ENCODE data around the gene TRABD. TPM values are rescaled to one million over a fixed set of nuclear protein-coding genes. Genes with fewer than 3 reads are reported as not detected.

Gene TRABD
- total and polyA plus RNA-seq, 2 donors (not counting 1 experiment from before 2014, with no cell fraction given) = 11.8 to 17.2 TPM

DNA sequence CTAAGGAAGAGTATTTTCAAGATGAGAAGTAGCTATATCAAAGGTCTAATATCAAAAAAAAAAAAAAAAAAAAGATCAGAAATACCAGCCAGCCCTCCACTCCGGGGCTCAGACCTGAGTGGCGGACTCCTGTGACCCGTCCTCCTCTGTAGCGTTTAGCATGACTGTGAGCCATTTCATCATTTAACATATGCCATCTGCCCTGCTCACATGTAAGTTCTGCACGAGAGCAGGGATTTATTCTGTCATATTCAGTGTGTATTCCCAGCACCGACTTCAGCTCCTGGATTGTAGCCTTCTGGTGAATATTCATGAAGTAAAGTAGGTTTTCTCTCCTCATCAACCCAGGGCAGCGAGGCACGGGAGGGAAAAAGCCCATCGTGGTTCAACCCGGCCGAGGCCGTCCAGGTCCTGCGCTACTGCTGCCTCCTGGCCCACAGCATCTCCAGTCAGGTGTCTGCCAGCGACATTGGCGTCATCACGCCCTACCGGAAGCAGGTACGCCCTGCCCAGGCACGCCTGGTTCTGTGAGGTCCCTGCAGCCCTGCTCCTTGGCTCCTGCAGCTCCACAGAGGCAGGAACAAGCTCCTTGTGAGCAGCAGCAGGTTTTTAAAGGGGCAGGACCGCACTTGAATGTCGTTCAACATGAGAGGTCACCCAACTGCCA lies 27.9 kb upstream of the TRABD start:
- H3K27ac ChIP-seq (ENCODE audit: insufficient read depth, low read length) = no peak overlapping the region
- H3K9me3 ChIP-seq (ENCODE audit: control insufficient read depth, insufficient read depth, low read depth, low read length) = no peaks in the 10 kb centered on the region
- no peak overlapping the region for H2AFZ ChIP-seq (ENCODE audit: low read length)
- H3K79me2 ChIP-seq (ENCODE audit: control insufficient read depth, insufficient read depth, low read length) = no peaks in the 10 kb centered on the region
- DNase-seq (ENCODE audit: low read depth in 2 of 2) = no peak
- H3K27me3 ChIP-seq (ENCODE audit: control insufficient read depth, insufficient read depth, low read length) = no peaks in the 10 kb centered on the region
- H3K36me3 ChIP-seq (ENCODE audit: control insufficient read depth, insufficient read depth, low read length) = no peaks in the 10 kb centered on the region
- H4K20me1 ChIP-seq (ENCODE audit: control insufficient read depth, extremely low read depth, insufficient read depth, low read length) = no peaks in the 10 kb centered on the region
- no peak overlapping the region for H3K4me3 ChIP-seq (replicated peaks in 1 of 4; ENCODE audit: control extremely low read depth in 1 of 4, insufficient read depth in 1 of 4, low read depth in 3 of 4, low read length in 4 of 4)
- no peak overlapping the region for H3K9ac ChIP-seq (ENCODE audit: insufficient read depth, low read length)
- no peak overlapping the region for H3K4me2 ChIP-seq (ENCODE audit: extremely low read depth, insufficient read depth, low read length)
- TF ChIP-seq EZH2 (IDR thresholded peaks at IDR 0.05; ENCODE audit: low read length, missing control alignments) = no peak
- TF ChIP-seq, protein P1, sequence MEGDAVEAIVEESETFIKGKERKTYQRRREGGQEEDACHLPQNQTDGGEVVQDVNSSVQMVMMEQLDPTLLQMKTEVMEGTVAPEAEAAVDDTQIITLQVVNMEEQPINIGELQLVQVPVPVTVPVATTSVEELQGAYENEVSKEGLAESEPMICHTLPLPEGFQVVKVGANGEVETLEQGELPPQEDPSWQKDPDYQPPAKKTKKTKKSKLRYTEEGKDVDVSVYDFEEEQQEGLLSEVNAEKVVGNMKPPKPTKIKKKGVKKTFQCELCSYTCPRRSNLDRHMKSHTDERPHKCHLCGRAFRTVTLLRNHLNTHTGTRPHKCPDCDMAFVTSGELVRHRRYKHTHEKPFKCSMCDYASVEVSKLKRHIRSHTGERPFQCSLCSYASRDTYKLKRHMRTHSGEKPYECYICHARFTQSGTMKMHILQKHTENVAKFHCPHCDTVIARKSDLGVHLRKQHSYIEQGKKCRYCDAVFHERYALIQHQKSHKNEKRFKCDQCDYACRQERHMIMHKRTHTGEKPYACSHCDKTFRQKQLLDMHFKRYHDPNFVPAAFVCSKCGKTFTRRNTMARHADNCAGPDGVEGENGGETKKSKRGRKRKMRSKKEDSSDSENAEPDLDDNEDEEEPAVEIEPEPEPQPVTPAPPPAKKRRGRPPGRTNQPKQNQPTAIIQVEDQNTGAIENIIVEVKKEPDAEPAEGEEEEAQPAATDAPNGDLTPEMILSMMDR (conservative IDR thresholded peaks at IDR 0.05 in 1 of 2, IDR thresholded peaks at IDR 0.05 in 1 of 2; ENCODE audit: low read depth in 1 of 2, low read length in 2 of 2) = no peak
- H3K4me1 ChIP-seq (ENCODE audit: control insufficient read depth, extremely low read depth, insufficient read depth, low read length) = no peaks in the 10 kb centered on the region

DNA sequence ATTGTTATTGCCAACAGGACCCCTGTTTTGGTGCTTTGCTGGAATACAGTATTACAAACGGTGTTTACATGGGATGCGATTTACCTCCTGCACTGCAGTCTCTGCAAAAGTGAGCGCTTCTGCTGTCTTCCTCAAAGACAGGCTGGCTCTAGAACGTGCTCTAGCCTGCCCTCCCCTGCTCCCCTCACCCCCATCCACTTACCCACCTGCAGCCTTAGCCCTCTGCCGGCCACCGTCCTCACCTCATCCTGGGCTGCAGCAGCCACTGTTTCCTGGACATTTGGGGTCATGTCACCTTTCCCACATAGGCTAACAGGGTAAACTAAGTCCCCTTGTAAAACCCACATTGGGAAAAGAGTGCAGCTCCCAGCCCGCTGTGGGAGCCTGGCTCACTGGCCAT lies 24.8 kb upstream of the TRABD start:
- no peak overlapping the region for H3K4me2 ChIP-seq (ENCODE audit: extremely low read depth, insufficient read depth, low read length)
- TF ChIP-seq EZH2 (IDR thresholded peaks at IDR 0.05; ENCODE audit: low read length, missing control alignments) = no peak
- TF ChIP-seq, protein P1 (conservative IDR thresholded peaks at IDR 0.05 in 1 of 2, IDR thresholded peaks at IDR 0.05 in 1 of 2; ENCODE audit: low read depth in 1 of 2, low read length in 2 of 2) = no peak
- no peaks in the 10 kb centered on the region for H3K9me3 ChIP-seq (ENCODE audit: control insufficient read depth, insufficient read depth, low read depth, low read length)
- no peak overlapping the region for H3K9ac ChIP-seq (ENCODE audit: insufficient read depth, low read length)
- no peaks in the 10 kb centered on the region for H3K4me1 ChIP-seq (ENCODE audit: control insufficient read depth, extremely low read depth, insufficient read depth, low read length)
- H3K4me3 ChIP-seq (replicated peaks in 1 of 4; ENCODE audit: control extremely low read depth in 1 of 4, insufficient read depth in 1 of 4, low read depth in 3 of 4, low read length in 4 of 4) = no peak overlapping the region
- H3K36me3 ChIP-seq (ENCODE audit: control insufficient read depth, insufficient read depth, low read length) = no peaks in the 10 kb centered on the region
- H4K20me1 ChIP-seq (ENCODE audit: control insufficient read depth, extremely low read depth, insufficient read depth, low read length) = no peaks in the 10 kb centered on the region
- no peak overlapping the region for H2AFZ ChIP-seq (ENCODE audit: low read length)
- no peaks in the 10 kb centered on the region for H3K27me3 ChIP-seq (ENCODE audit: control insufficient read depth, insufficient read depth, low read length)
- no peak overlapping the region for H3K27ac ChIP-seq (ENCODE audit: insufficient read depth, low read length)
- DNase-seq (ENCODE audit: low read depth in 2 of 2) = no peak
- H3K79me2 ChIP-seq (ENCODE audit: control insufficient read depth, insufficient read depth, low read length) = no peaks in the 10 kb centered on the region

DNA sequence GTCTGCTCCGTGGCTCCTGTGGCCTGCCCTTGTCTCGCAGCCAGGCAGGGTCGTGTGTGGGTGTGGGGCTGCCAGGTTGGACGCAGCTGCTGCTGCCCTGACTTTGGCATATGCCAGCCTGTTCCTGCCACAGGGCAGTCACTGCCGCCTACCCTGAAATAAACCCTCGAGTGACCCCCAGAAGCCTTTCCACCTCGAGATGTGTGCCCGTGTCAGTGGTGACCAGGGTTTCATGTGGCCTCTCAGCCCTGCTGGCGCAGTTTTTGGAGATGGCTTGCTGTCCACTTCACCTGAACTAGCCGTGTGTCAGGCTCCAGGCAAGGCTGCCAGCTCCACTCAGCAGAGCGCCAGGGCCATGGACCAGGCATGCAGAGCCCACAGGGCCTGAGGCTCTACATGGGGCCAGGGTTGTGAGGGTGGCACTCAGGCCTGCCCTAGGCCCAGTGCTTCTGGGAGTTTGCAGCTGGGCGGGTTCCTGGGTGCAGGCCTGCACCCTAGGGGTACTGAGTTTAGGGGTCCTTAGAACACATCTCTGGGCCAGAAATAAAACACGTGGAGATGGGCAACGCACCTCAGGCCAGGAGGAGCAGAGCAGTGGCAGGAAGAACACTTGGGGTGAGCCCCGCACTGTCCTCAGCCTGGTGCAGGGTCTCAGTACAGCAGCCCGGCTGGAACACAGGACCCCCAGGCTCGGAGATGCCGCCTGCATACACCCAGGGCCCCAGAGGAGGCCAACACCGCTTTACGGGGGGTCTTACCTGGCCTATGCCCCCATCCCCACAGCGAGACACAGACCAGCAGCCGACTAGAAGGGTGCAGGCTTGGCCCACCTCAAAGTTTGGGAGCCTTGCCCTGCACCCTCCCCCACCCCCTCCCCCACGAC lies 24.0 kb upstream of the TRABD start:
- no peak for TF ChIP-seq EZH2 (IDR thresholded peaks at IDR 0.05; ENCODE audit: low read length, missing control alignments)
- TF ChIP-seq, protein P1 (conservative IDR thresholded peaks at IDR 0.05 in 1 of 2, IDR thresholded peaks at IDR 0.05 in 1 of 2; ENCODE audit: low read depth in 1 of 2, low read length in 2 of 2) = no peak
- H3K27ac ChIP-seq (ENCODE audit: insufficient read depth, low read length) = no peak overlapping the region
- H3K36me3 ChIP-seq (ENCODE audit: control insufficient read depth, insufficient read depth, low read length) = no peaks in the 10 kb centered on the region
- H3K4me3 ChIP-seq (replicated peaks in 1 of 4; ENCODE audit: control extremely low read depth in 1 of 4, insufficient read depth in 1 of 4, low read depth in 3 of 4, low read length in 4 of 4) = no peak overlapping the region
- DNase-seq (ENCODE audit: low read depth in 2 of 2) = no peak
- no peaks in the 10 kb centered on the region for H4K20me1 ChIP-seq (ENCODE audit: control insufficient read depth, extremely low read depth, insufficient read depth, low read length)
- no peak overlapping the region for H3K9ac ChIP-seq (ENCODE audit: insufficient read depth, low read length)
- H3K27me3 ChIP-seq (ENCODE audit: control insufficient read depth, insufficient read depth, low read length) = no peaks in the 10 kb centered on the region
- H3K4me1 ChIP-seq (ENCODE audit: control insufficient read depth, extremely low read depth, insufficient read depth, low read length) = no peaks in the 10 kb centered on the region
- H3K9me3 ChIP-seq (ENCODE audit: control insufficient read depth, insufficient read depth, low read depth, low read length) = no peaks in the 10 kb centered on the region
- no peak overlapping the region for H2AFZ ChIP-seq (ENCODE audit: low read length)
- no peaks in the 10 kb centered on the region for H3K79me2 ChIP-seq (ENCODE audit: control insufficient read depth, insufficient read depth, low read length)
- no peak overlapping the region for H3K4me2 ChIP-seq (ENCODE audit: extremely low read depth, insufficient read depth, low read length)

Measured in fibroblast of lung (primary cell).